Mesenchymal stem cell (in vitro differentiated cells and primary cell): Measurements from ENCODE around the gene SIN3B.
A peak's percentile ranks its signal among the peaks of the same experiment; 100 is the strongest.

Source experiments
- DNase-seq: peaks from one replicate; pipeline ENCODE4 v3.0.0-alpha.2; 2013
- H2AFZ ChIP-seq: one replicate; pipeline ENCODE4 v1.6.1; 2013; ENCODE audit warnings: low read depth, mild to moderate bottlenecking, control low read depth, inconsistent platforms, low read length, moderate library complexity
- H2AK5ac ChIP-seq: 2 replicates; pipeline ENCODE4 v1.6.1; 2013; ENCODE audit warnings: low read length, moderate library complexity, mild to moderate bottlenecking, inconsistent platforms; ENCODE audit not compliant: severe bottlenecking
- H2BK120ac ChIP-seq: one replicate; pipeline ENCODE4 v1.6.1; 2013; ENCODE audit warnings: low read depth, mild to moderate bottlenecking, inconsistent platforms, low read length, moderate library complexity
- H2BK12ac ChIP-seq, 2 experiments: one replicate each; pipeline ENCODE4 v1.6.1; 2013; ENCODE audit warnings: inconsistent platforms in 2 of 2, low read length in 2 of 2, mild to moderate bottlenecking in 2 of 2, moderate library complexity in 2 of 2, control low read depth in 1 of 2
- H2BK15ac ChIP-seq: one replicate; pipeline ENCODE4 v1.6.1; 2013; ENCODE audit warnings: mild to moderate bottlenecking, low read depth, inconsistent platforms; ENCODE audit not compliant: poor library complexity, severe bottlenecking
- H2BK5ac ChIP-seq: 2 replicates; pipeline ENCODE4 v1.6.1; 2013; ENCODE audit warnings: low read depth, mild to moderate bottlenecking, low read length, control low read depth, inconsistent platforms; ENCODE audit not compliant: poor library complexity, severe bottlenecking
- H3K14ac ChIP-seq, 2 experiments: one replicate each; pipeline ENCODE4 v1.6.1; 2013; ENCODE audit warnings: inconsistent platforms in 2 of 2, low read length in 2 of 2, control low read depth in 1 of 2, mild to moderate bottlenecking in 1 of 2, moderate library complexity in 1 of 2
- H3K18ac ChIP-seq, 2 experiments: one replicate each; pipeline ENCODE4 v1.6.1; 2013; ENCODE audit warnings: inconsistent platforms in 2 of 2, low read length in 2 of 2, control low read depth in 1 of 2, low read depth in 1 of 2, mild to moderate bottlenecking in 1 of 2
- H3K23ac ChIP-seq, 2 experiments: one replicate each; pipeline ENCODE4 v1.6.1; 2013; ENCODE audit warnings: inconsistent platforms in 2 of 2, low read length in 2 of 2, mild to moderate bottlenecking in 2 of 2, moderate library complexity in 2 of 2, control low read depth in 1 of 2
- H3K27ac ChIP-seq: 2 replicates; pipeline ENCODE4 v1.5.1; 2013; ENCODE audit warnings: mild to moderate bottlenecking, moderate library complexity, low read length, control low read depth, inconsistent platforms; ENCODE audit not compliant: poor library complexity, severe bottlenecking
- H3K27me3 ChIP-seq, 2 experiments: 2 replicates each; pipeline versions ENCODE4 v1.6.1 to v1.7.0; 2013; ENCODE audit warnings: low read length in 2 of 2, mild to moderate bottlenecking in 2 of 2, moderate library complexity in 2 of 2, control low read depth in 1 of 2, inconsistent platforms in 1 of 2; ENCODE audit not compliant: control insufficient read depth in 1 of 2, insufficient read depth in 1 of 2
- H3K36me3 ChIP-seq, 2 experiments: 2 replicates each; pipeline versions ENCODE4 v1.6.1 to v1.7.0; 2013; ENCODE audit warnings: low read length in 2 of 2, control low read depth in 1 of 2, inconsistent platforms in 1 of 2, low read depth in 1 of 2, mild to moderate bottlenecking in 1 of 2; ENCODE audit not compliant: insufficient read depth in 2 of 2, control insufficient read depth in 1 of 2
- H3K4ac ChIP-seq, 2 experiments: one replicate each; pipeline ENCODE4 v1.6.1; 2013; ENCODE audit warnings: inconsistent platforms in 2 of 2, low read length in 2 of 2, mild to moderate bottlenecking in 2 of 2, moderate library complexity in 2 of 2, control low read depth in 1 of 2, low read depth in 1 of 2
- H3K4me1 ChIP-seq: 2 replicates; pipeline ENCODE4 v1.6.1; 2013; ENCODE audit warnings: low read depth, low read length, control low read depth; ENCODE audit not compliant: control insufficient read depth, insufficient read depth
- H3K4me2 ChIP-seq: 2 replicates; pipeline ENCODE4 v1.6.1; 2013; ENCODE audit warnings: low read length, mild to moderate bottlenecking, inconsistent platforms; ENCODE audit not compliant: poor library complexity, severe bottlenecking
- H3K4me3 ChIP-seq, 2 experiments: 2 replicates each; pipeline versions ENCODE4 v1.5.1 to v1.7.0; 2013; ENCODE audit warnings: low read length in 2 of 2, mild to moderate bottlenecking in 2 of 2, control low read depth in 1 of 2, low read depth in 1 of 2; ENCODE audit not compliant: insufficient read depth in 1 of 2
- H3K79me1 ChIP-seq: replicated peaks from 2 replicates; pipeline ENCODE4 v1.6.1; 2013; ENCODE audit warnings: mild to moderate bottlenecking, control low read depth, low read length, inconsistent platforms; ENCODE audit not compliant: poor library complexity, severe bottlenecking
- H3K9ac ChIP-seq: 2 replicates; pipeline ENCODE4 v1.7.0; 2013; ENCODE audit warnings: mild to moderate bottlenecking, low read length, moderate library complexity
- H3K9me3 ChIP-seq: 2 replicates; pipeline ENCODE4 v1.7.0; 2013; ENCODE audit warnings: mild to moderate bottlenecking, low read length; ENCODE audit not compliant: control insufficient read depth
- H4K8ac ChIP-seq: one replicate; pipeline ENCODE4 v1.6.1; 2013; ENCODE audit warnings: inconsistent platforms, mild to moderate bottlenecking, low read length, moderate library complexity
- H4K91ac ChIP-seq: one replicate; pipeline ENCODE4 v1.6.1; 2013; ENCODE audit warnings: mild to moderate bottlenecking, low read length, inconsistent platforms
- WGBS: methylation state at CpG from one replicate; pipeline ENCODE4 v1.1.7; 2013; ENCODE audit warnings: mixed read lengths; 5-methylcytosine and 5-hydroxymethylcytosine counted together

SIN3B gene

DNA sequence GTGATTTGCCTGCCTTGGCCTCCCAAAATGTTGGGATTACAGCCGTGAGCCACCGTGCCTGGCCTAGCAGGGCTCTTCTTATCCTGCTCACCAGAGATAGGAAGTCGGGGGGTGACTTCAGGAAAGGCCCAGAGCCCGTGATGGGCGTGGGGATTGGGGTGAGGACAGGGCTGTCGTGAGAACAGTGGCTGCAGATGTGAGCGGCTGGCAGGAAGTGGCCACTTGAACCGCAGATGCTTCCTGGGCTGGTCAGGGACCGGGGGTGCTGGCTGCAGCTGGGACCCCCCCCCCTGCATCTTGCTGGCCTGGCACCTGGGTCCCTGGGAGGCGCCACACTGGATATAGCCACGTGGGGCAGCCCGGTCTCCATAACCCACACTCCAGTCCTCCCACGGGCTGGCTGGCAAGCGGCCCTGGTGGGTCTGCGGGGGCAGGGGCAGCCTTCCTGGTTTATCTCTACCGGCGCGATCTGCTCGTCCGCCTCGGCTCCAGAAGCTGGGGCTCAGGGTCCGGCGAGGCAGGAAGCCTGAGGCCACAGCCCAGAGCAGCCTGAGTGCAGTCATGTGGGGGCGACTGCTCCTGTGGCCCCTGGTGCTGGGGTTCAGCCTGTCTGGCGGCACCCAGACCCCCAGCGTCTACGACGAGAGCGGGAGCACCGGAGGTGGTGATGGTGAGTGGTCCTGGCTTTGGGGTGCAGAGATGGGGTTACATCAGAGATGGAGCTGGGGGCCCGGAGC is 59.6 kb downstream of the SIN3B start, which contains the start of gene F2RL3:
Gene F2RL3 (plus strand): TSS at position 371 of the 737 bp plus-strand sequence. CDS start 191 bp downstream, at position 562.
- Histone ChIP-seq H3K27ac (no peak within 1 kb of the TSS), H2BK120ac (peak within 1 kb of the TSS; percentile 100), H3K18ac (peak within 1 kb of the TSS; percentile 97 to 100), H3K14ac (peak within 1 kb of the TSS in 1 of 2 experiments; percentile 90), H3K27me3 (peaks cover 0 to 38% of the 10 kb centered on the region in 2 experiments), H3K4ac (peak within 1 kb of the TSS; percentile 89 to 100), H3K36me3 (no peaks in the 10 kb centered on the region), H3K9ac (no peak within 1 kb of the TSS), H4K91ac (peak within 1 kb of the TSS; percentile 100), H2BK12ac (peak within 1 kb of the TSS; percentile 96 to 99), H3K4me3 (no peak within 1 kb of the TSS), H2AFZ (peak within 1 kb of the TSS; percentile 42), H3K4me2 (no peak within 1 kb of the TSS), H3K4me1 (peaks cover 7% of the 10 kb centered on the region), H2AK5ac (no peak within 1 kb of the TSS), H4K8ac (peak within 1 kb of the TSS; percentile 100), H2BK5ac (no peak within 1 kb of the TSS), H3K23ac (no peak within 1 kb of the TSS), H3K79me1 (no peaks in the 10 kb centered on the region), H3K9me3 (no peaks in the 10 kb centered on the region), H2BK15ac (peak within 1 kb of the TSS; percentile 96)
- WGBS = 14% methylated on average over 30 of the region's 31 CpGs
- peak; percentile 99 for DNase-seq

- Histone ChIP-seq H2BK12ac (peak overlapping the region; percentile 93 to 99), H2BK120ac (peak overlapping the region; percentile 100), H3K27ac (no peak overlapping the region), H2AK5ac (no peak overlapping the region), H3K18ac (peak overlapping the region; percentile 97 to 100), H4K91ac (peak overlapping the region; percentile 100), H3K27me3 (peaks cover 3 to 45% of the 10 kb centered on the region in 2 experiments), H2BK15ac (peak overlapping the region; percentile 96), H3K14ac (peak overlapping the region in 1 of 2 experiments; percentile 90), H3K36me3 (no peaks in the 10 kb centered on the region), H3K4me3 (no peak overlapping the region), H2BK5ac (no peak overlapping the region), H4K8ac (peak overlapping the region; percentile 100), H2AFZ (no peak overlapping the region), H3K79me1 (no peaks in the 10 kb centered on the region), H3K4me1 (peaks cover 7% of the 10 kb centered on the region), H3K9ac (no peak overlapping the region), H3K4ac (peak overlapping the region; percentile 89 to 100), H3K9me3 (no peaks in the 10 kb centered on the region), H3K4me2 (no peak overlapping the region), H3K23ac (no peak overlapping the region)
- DNase-seq = peak; percentile 50
- WGBS = 74% methylated on average over 22 of the region's 22 CpGs
These were observed 60.2 kb downstream of the SIN3B start for GRCh38 chr19:16889366-16889882.

DNA sequence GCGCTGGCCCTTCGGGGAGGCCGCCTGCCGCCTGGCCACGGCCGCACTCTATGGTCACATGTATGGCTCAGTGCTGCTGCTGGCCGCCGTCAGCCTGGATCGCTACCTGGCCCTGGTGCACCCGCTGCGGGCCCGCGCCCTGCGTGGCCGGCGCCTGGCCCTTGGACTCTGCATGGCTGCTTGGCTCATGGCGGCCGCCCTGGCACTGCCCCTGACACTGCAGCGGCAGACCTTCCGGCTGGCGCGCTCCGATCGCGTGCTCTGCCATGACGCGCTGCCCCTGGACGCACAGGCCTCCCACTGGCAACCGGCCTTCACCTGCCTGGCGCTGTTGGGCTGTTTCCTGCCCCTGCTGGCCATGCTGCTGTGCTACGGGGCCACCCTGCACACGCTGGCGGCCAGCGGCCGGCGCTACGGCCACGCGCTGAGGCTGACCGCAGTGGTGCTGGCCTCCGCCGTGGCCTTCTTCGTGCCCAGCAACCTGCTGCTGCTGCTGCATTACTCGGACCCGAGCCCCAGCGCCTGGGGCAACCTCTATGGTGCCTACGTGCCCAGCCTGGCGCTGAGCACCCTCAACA is 60.8 kb downstream of the SIN3B start:
- Histone ChIP-seq H2AFZ (no peak overlapping the region), H3K4ac (peak overlapping the region; percentile 89 to 100), H4K8ac (peak overlapping the region; percentile 100), H2BK15ac (peak overlapping the region; percentile 98), H3K4me1 (peaks cover 7% of the 10 kb centered on the region), H3K9ac (no peak overlapping the region), H2AK5ac (no peak overlapping the region), H3K4me3 (no peak overlapping the region), H3K79me1 (no peaks in the 10 kb centered on the region), H3K23ac (peak overlapping the region in 1 of 2 experiments; percentile 35), H3K27ac (no peak overlapping the region), H3K4me2 (no peak overlapping the region), H3K18ac (peak overlapping the region; percentile 97 to 100), H3K36me3 (no peaks in the 10 kb centered on the region), H2BK120ac (peak overlapping the region; percentile 100), H2BK5ac (no peak overlapping the region), H3K9me3 (no peaks in the 10 kb centered on the region), H2BK12ac (peak overlapping the region; percentile 93 to 99), H3K27me3 (peaks cover 5 to 49% of the 10 kb centered on the region in 2 experiments), H3K14ac (peak overlapping the region in 1 of 2 experiments; percentile 90), H4K91ac (peak overlapping the region; percentile 100)
- no peak for DNase-seq
- WGBS = 96% methylated on average over 47 of the region's 48 CpGs
